ENCODE data around the gene ABHD2. TPM values are rescaled to one million over a fixed set of nuclear protein-coding genes. Genes with fewer than 3 reads are reported as not detected.

ABHD2 gene
- total and polyA plus RNA-seq, 2 experiments from 2014 or later: 5.2 to 15.2 TPM

- Histone ChIP-seq H3K27me3 (ENCODE audit: insufficient read depth) (no peaks in the 10 kb centered on the region), H3K4me1 (ENCODE audit: insufficient read depth) (peaks cover 47% of the 10 kb centered on the region), H3K4me2 (no peak overlapping the region), H3K36me3 (ENCODE audit: insufficient read depth) (no peaks in the 10 kb centered on the region), H3K9me2 (ENCODE audit: insufficient read depth) (no peaks in the 10 kb centered on the region), H3F3A (replicated peaks; ENCODE audit: low read depth) (no peaks in the 10 kb centered on the region), H3K4me3 (no peak overlapping the region), H2AFZ (no peak overlapping the region), H4K20me1 (replicated peaks; ENCODE audit: insufficient read depth) (no peaks in the 10 kb centered on the region), H3K79me2 (replicated peaks; ENCODE audit: insufficient read depth) (no peaks in the 10 kb centered on the region), H3K27ac (ENCODE audit: low read depth) (peak overlapping the region; percentile 28)
- no peak for TF ChIP-seq EZH2 (IDR thresholded peaks at IDR 0.05; ENCODE audit: low read depth, unreplicated experiment)
- TF ChIP-seq JUNB (IDR thresholded peaks at IDR 0.05; ENCODE audit: unreplicated experiment): no peak
- TF ChIP-seq NANOG (IDR thresholded peaks at IDR 0.05; ENCODE audit: borderline replicate concordance): no peak
- TF ChIP-seq EZH2phosphoT487 (IDR thresholded peaks at IDR 0.05; ENCODE audit: unreplicated experiment): no peak
- TF ChIP-seq POLR2AphosphoS5 (IDR thresholded peaks at IDR 0.05; ENCODE audit: low read depth): no peak
- TF ChIP-seq ZNF114 (CRISPR knock-in tag; IDR thresholded peaks at IDR 0.05): no peak
- no peak for TF ChIP-seq ETS1 (IDR thresholded peaks at IDR 0.05)
- TF ChIP-seq CTCF (conservative IDR thresholded peaks at IDR 0.05; ENCODE audit: low read depth in 2 of 2): no peak
- TF ChIP-seq CREB1 (CRISPR knock-in tag; IDR thresholded peaks at IDR 0.05; ENCODE audit: low read depth): no peak
- TF ChIP-seq STAT1 (IDR thresholded peaks at IDR 0.05; ENCODE audit: unreplicated experiment): no peak
- TF ChIP-seq REST (IDR thresholded peaks at IDR 0.05; ENCODE audit: unreplicated experiment): no peak
- no peak for TF ChIP-seq ZNF462 (CRISPR knock-in tag; IDR thresholded peaks at IDR 0.05)
- Mint-ChIP-seq H3K4me3 (no peak overlapping the region), H3K9me3 (no peaks in the 10 kb centered on the region), H3K27me3 (ENCODE audit: insufficient read depth, low read depth, poor library complexity) (no peaks in the 10 kb centered on the region), H3K27ac (peak overlapping the region; percentile 84; the same call in 1 of the 2 replicates), H3K4me1 (peaks cover 65% of the 10 kb centered on the region), H3K36me3 (ENCODE audit: low read depth) (no peaks in the 10 kb centered on the region; the same call in 2 of the 3 replicates)
- DNase-seq (ENCODE audit: low spot score) (no peak), ATAC-seq (no peak)
These were observed 110.7 kb downstream of the ABHD2 start for GRCh38 chr15:89198934-89199333.

All from GM23338 (cell line).